Keratinocyte (primary cell): ENCODE measurements around the gene CACNA2D4. TPM values are rescaled to one million over a fixed set of nuclear protein-coding genes. Genes with fewer than 3 reads are reported as not detected.

Source experiments
- DNase-seq: peaks from one replicate; pipeline ENCODE4 v3.0.0-alpha.2; 2011; ENCODE audit warnings: low read depth, missing footprints, low spot score
- FAIRE-seq: peaks from 2 replicates; lab custom pipeline; 2011; peaks lifted over from hg19 to GRCh38; lab: Jason Lieb, UNC
- H2AFZ ChIP-seq: 2 replicates; pipeline ENCODE4 v1.6.0; 2012; ENCODE audit warnings: low read length, control low read depth, inconsistent platforms; ENCODE audit not compliant: control insufficient read depth
- H3K27ac ChIP-seq: 2 replicates; pipeline ENCODE4 v1.5.1; 2011; ENCODE audit warnings: low read length; ENCODE audit not compliant: control insufficient read depth, insufficient read depth
- H3K27me3 ChIP-seq: 3 replicates; pipeline ENCODE4 v1.6.0; 2011; ENCODE audit warnings: low read length; ENCODE audit not compliant: control insufficient read depth, insufficient read depth; ENCODE audit errors: extremely low read depth
- H3K36me3 ChIP-seq, 2 experiments: 2 replicates in 1 of 2; 3 replicates in 1 of 2; pipeline ENCODE4 v1.5.1; 2011; ENCODE audit warnings: low read length in 2 of 2, mild to moderate bottlenecking in 1 of 2; ENCODE audit not compliant: control insufficient read depth in 2 of 2, insufficient read depth in 2 of 2; ENCODE audit errors: extremely low read depth in 1 of 2
- H3K4me1 ChIP-seq: 3 replicates; pipeline ENCODE4 v1.5.1; 2011; ENCODE audit warnings: low read length; ENCODE audit not compliant: control insufficient read depth, insufficient read depth; ENCODE audit errors: extremely low read depth
- H3K4me2 ChIP-seq: 3 replicates; pipeline ENCODE4 v1.6.0; 2011; ENCODE audit warnings: low read depth, low read length; ENCODE audit not compliant: control insufficient read depth, insufficient read depth; ENCODE audit errors: extremely low read depth
- H3K4me3 ChIP-seq, 3 experiments: fragments of 200-600 bp in 1 of 3; sonication (generic) in 1 of 3; 2 replicates in 2 of 3; 3 replicates in 1 of 3; pipeline ENCODE4 v1.5.1; 2011 to 2016; ENCODE audit warnings: low read length in 3 of 3, mild to moderate bottlenecking in 3 of 3, control low read depth in 2 of 3, inconsistent platforms in 1 of 3, low read depth in 1 of 3, mixed read lengths in 1 of 3, mixed run types in 1 of 3, moderate library complexity in 1 of 3; ENCODE audit not compliant: control insufficient read depth in 2 of 3, insufficient read depth in 2 of 3; ENCODE audit errors: extremely low read depth in 1 of 3
- H3K79me2 ChIP-seq: 2 replicates; pipeline ENCODE4 v1.6.0; 2012; ENCODE audit warnings: low read length; ENCODE audit not compliant: control insufficient read depth, insufficient read depth
- H3K9ac ChIP-seq: 3 replicates; pipeline ENCODE4 v1.6.0; 2011; ENCODE audit warnings: low read length; ENCODE audit not compliant: control insufficient read depth, insufficient read depth; ENCODE audit errors: extremely low read depth
- H3K9me1 ChIP-seq: 3 replicates; pipeline ENCODE4 v1.6.0; 2011; ENCODE audit warnings: low read length; ENCODE audit not compliant: control insufficient read depth, insufficient read depth; ENCODE audit errors: extremely low read depth
- H3K9me3 ChIP-seq: 2 replicates; pipeline ENCODE4 v1.5.1; 2012; ENCODE audit warnings: low read depth, low read length; ENCODE audit not compliant: control insufficient read depth
- H4K20me1 ChIP-seq: 3 replicates; pipeline ENCODE4 v1.6.0; 2011; ENCODE audit warnings: low read length; ENCODE audit not compliant: control insufficient read depth, insufficient read depth; ENCODE audit errors: extremely low read depth
- CTCF ChIP-seq, 3 experiments: IDR thresholded peaks in 1 of 3; conservative IDR thresholded peaks in 1 of 3; optimal IDR thresholded peaks in 1 of 3; 2 replicates in 2 of 3; 3 replicates in 1 of 3; pipeline versions ENCODE3 to v1.5.1; 2011; ENCODE audit warnings: low read length in 3 of 3, mild to moderate bottlenecking in 3 of 3, moderate library complexity in 2 of 3, control low read depth in 1 of 3, inconsistent platforms in 1 of 3; ENCODE audit not compliant: insufficient read depth in 2 of 3; ENCODE audit errors: extremely low read depth in 1 of 3
- EZH2 ChIP-seq: IDR thresholded peaks from one replicate; pipeline ENCODE4 v1.6.1; 2012; ENCODE audit warnings: inconsistent platforms, mild to moderate bottlenecking, low read length, moderate library complexity
- dilution Hi-C: fragments of 300-500 bp; cut with MboI; formaldehyde crosslinking; loops from one replicate; pipeline ENCODE4 v1.7.0; 2020; ENCODE audit warnings: low sequenced_read_pairs; ENCODE audit not compliant: extremely low pct_ligation_motif_present
- polyA plus RNA-seq, 5 experiments: library from polyadenylated mRNA; depleted of rRNA in 3 of 5; stranded (reverse) in 3 of 5; stranded (forward) in 1 of 5; unstranded in 1 of 5; fragments of >200 nt; gene quantifications; 1 replicate in 1 of 5; 2 replicates in 3 of 5; 3 replicates in 1 of 5; pipeline versions ENCODE4 v1.2.1 to v1.2.3, GENCODE V29; 2011 to 2012; ENCODE audit warnings: missing spikeins in 2 of 5, low read depth in 1 of 5, low replicate concordance in 1 of 5

The CACNA2D4 gene
- polyA plus RNA-seq, 1 donor (not counting 4 experiments of a cell fraction or from before 2014, with no cell fraction given) = 0.09 TPM

GRCh38 chr12:1875608-1876007, 42.8 kb downstream of the CACNA2D4 start:
- no peak overlapping the region for H3K27ac ChIP-seq
- dilution Hi-C loops = no loop called here
- FAIRE-seq (no peak), DNase-seq (no peak)
- no peak overlapping the region for H3K4me2 ChIP-seq
- no peaks in the 10 kb centered on the region for H3K4me1 ChIP-seq
- no peaks in the 10 kb centered on the region for H3K36me3 ChIP-seq
- peaks cover 5% of the 10 kb centered on the region for H3K9me3 ChIP-seq
- H3K27me3 ChIP-seq = no peaks in the 10 kb centered on the region
- no peak overlapping the region for H2AFZ ChIP-seq
- no peak overlapping the region for H3K4me3 ChIP-seq
- TF ChIP-seq CTCF (optimal IDR thresholded peaks at IDR 0.05 in 1 of 3, IDR thresholded peaks at IDR 0.05 in 1 of 3, conservative IDR thresholded peaks at IDR 0.05 in 1 of 3; ENCODE audit: extremely low read depth in 1 of 3, insufficient read depth in 2 of 3, low read length in 3 of 3) = no peak
- TF ChIP-seq EZH2 = no peak
- no peak overlapping the region for H3K9ac ChIP-seq
- no peaks in the 10 kb centered on the region for H4K20me1 ChIP-seq
- H3K79me2 ChIP-seq = no peaks in the 10 kb centered on the region
- no peaks in the 10 kb centered on the region for H3K9me1 ChIP-seq

GRCh38 chr12:1873531-1874510, 44.6 kb downstream of the CACNA2D4 start:
- no peak for DNase-seq
- Histone ChIP-seq H4K20me1 (no peaks in the 10 kb centered on the region), H3K9me1 (no peaks in the 10 kb centered on the region), H3K9me3 (peaks cover 5% of the 10 kb centered on the region), H3K9ac (no peak overlapping the region), H3K27ac (no peak overlapping the region), H3K36me3 (no peaks in the 10 kb centered on the region), H3K4me3 (no peak overlapping the region), H3K4me1 (no peaks in the 10 kb centered on the region), H2AFZ (no peak overlapping the region), H3K27me3 (no peaks in the 10 kb centered on the region), H3K79me2 (no peaks in the 10 kb centered on the region), H3K4me2 (no peak overlapping the region)
- TF ChIP-seq CTCF (optimal IDR thresholded peaks at IDR 0.05 in 1 of 3, IDR thresholded peaks at IDR 0.05 in 1 of 3, conservative IDR thresholded peaks at IDR 0.05 in 1 of 3; ENCODE audit: extremely low read depth in 1 of 3, insufficient read depth in 2 of 3, low read length in 3 of 3) (no peak), EZH2 (no peak)
- no peak for FAIRE-seq
- dilution Hi-C loops = no loop called here
